Ovary (tissue), 3 donors: ENCODE measurements around the gene GALNT13.

Source experiments
- CTCF ChIP-seq, 3 donors: fragments of 450-650 bp in 2 of 3; fragments of 200-600 bp in 1 of 3; IDR thresholded peaks; one replicate each; pipeline versions ENCODE4 v1.5.1 to v1.8.0; 2016 to 2022; ENCODE audit warnings: antibody characterized with exemption in 3 of 3, mild to moderate bottlenecking in 1 of 3
- EP300 ChIP-seq: sonication (generic); formaldehyde crosslinking; IDR thresholded peaks from one replicate; pipeline ENCODE4 v1.6.1; 2017; ENCODE audit warnings: antibody characterized with exemption
- POLR2A ChIP-seq: fragments of 450-650 bp; IDR thresholded peaks from one replicate; pipeline ENCODE4 v1.6.1; 2017; ENCODE audit warnings: antibody characterized with exemption, mild to moderate bottlenecking, moderate library complexity
- donor health status: DM: no; HTN: no; CAD: no.

- TF ChIP-seq CTCF (IDR thresholded peaks at IDR 0.05) (no peak), EP300 (no peak), POLR2A (no peak)
Measured at GRCh38 chr2:153864022-153864421, 7.7 kb upstream of the GALNT13 start.
